Stimulated activated naive CD4-positive, alpha-beta T cell treated with Interleukin-2 at 50 U/mL for 16 hours (primary cell): ENCODE measurements around the gene TAF8.
"Not testable (repeated sequence)": the region's sequence is repeated elsewhere in the genome, so short reads cannot be mapped to it uniquely, and the experiment has no call there.

ENCODE experiments used
- DNase-seq: peaks from one replicate; lab custom pipeline; 2025; lab: John Stamatoyannopoulos, UW

The TAF8 gene, protein sequence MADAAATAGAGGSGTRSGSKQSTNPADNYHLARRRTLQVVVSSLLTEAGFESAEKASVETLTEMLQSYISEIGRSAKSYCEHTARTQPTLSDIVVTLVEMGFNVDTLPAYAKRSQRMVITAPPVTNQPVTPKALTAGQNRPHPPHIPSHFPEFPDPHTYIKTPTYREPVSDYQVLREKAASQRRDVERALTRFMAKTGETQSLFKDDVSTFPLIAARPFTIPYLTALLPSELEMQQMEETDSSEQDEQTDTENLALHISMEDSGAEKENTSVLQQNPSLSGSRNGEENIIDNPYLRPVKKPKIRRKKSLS

DNA sequence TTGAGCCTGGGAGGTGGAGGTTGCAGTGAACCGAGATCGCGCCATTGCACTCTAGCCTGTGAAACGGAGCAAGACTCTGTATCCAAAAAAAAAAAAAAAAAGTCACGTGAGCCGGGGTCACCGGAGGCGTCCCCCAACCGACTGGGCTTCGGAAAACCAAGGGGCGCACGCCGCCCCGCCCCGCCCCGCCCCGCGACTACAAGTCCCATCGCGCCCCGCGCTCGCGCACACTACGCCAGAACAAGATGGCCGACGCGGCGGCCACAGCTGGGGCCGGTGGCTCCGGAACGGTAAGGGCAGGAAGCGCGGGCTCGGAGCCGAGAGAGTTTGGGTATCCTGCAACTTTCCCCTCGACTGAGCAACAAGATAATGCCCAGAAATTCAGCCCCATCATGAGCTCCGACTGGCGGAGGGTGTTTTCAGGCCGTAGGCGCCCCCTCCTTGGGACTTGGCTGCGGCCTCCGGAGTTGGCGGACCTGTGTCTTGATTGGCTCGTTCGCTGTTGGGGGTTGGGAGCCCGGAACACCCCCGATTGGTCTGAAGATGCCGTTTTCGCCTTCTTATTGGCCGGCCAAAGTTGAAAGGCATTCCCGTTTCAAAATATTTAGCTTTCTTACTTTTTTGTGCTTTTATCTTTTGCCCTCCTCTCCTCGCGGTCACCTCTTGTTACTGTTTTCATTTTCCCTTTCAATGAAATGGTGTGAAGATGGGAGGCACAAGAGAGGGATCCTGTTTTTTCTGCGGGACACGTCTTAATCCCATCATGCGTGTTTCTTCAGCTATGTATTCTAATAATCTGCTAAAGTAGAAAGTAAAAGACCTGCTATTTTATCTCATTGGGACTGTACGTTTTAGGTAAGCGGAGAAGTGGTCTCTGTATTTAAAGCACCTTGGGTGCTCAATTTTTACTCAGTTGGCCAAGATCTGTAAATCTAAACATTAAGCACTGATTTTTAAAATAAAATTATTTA lies at the start of gene TAF8:
TSS of gene TAF8 (plus strand) at position 228 of the 971 bp plus-strand sequence. CDS start at position 246, 18 bp downstream.
- peak; percentile 91 for DNase-seq

DNA sequence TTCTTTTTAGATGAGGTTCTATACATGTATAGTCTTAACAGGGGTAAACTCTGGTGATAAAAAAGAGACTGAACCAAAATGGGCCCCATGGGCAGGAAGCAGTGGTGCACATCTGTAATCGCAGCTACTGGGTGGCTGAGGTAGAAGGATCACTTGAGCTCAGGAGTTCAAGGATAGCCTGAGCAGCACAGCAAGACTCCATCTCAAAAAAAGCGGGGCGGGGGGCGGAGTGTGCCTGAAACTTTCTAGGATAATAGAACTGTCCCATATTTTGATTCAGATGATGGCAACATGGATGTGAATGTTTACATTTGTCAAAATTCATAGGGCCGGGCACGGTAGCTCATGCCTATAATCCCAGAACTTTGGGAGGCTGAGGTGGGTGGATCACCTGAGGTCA lies 48.8 kb upstream of the TAF8 start:
- no peak for DNase-seq

DNA sequence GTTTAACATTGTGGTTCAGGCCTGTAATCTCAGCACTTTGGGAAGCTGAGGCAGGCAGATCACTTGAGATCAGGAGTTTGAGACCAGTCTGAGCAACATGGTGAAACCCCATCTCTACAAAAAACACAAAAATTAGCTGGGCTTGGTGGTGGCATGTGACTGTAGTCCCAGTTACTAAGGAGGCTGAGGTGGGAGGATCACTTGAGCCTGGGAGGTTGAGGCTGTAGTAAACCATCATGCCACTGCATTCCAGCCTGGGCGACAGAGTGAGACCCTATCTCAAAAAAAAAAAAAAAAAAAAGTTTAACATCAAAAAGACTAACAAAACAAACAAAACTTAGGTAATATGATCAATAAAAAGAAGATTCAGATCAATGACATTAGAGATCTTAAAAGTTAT lies 46.7 kb upstream of the TAF8 start:
- DNase-seq, result not testable (repeated sequence)

DNA sequence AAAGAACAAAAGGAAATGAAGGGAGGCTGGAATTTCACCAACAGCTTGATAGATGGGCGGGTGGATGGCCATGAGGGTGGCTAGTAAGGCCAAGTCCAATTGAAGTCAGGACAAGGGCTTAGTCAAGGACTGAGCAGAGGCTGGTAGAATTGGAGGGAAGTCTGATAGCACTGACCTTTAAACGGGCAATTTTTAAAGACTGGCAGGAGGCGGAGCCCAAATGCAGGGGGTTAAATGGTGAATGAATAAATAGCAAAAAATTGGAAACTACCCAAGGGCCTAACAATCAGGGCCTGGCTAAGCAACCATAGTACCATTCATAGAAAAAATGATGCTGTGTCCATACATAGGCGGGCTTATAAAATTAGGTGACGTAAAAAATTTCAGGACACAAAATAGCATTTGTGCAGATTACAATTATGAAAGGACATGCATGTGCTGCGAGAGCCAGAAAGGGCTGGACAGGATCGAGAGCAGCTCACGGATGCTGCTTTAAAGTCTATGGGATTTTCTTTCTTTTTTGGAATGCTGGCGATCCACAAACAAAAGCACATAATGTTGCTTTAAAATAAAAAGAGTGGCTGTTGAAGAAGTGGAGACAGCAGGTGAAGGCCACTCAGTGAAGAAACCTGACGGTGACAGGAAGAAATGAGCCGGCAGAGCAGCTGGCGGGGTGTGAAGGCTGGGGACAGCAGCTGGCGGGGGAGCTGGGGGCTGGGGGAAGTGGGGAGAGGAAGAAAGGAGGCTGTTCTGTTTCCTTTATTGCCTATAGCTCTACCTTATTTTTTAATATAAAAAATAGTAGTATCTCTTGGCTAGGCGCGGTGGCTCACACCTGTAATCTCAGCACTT lies 42.8 kb upstream of the TAF8 start:
- no peak for DNase-seq

DNA sequence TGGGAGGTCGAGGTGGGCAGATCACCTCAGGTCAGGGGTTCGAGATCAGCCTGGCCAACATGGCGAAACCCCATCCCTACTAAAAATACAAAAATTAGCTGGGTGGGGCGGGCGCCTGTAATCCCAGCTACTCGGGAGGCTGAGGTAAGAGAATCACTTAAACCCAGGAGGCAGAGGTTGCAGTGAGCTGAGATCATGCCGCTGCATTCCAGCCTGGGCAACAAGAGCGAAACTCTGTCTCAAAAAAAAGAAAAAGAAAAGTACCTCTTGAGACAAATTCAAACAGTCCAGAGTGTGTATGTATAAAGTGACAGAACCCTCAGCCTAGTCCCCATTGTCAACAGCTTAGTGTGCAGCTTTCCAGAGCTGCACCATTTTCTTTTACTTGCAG lies 42.2 kb upstream of the TAF8 start:
- not testable (repeated sequence) for DNase-seq

DNA sequence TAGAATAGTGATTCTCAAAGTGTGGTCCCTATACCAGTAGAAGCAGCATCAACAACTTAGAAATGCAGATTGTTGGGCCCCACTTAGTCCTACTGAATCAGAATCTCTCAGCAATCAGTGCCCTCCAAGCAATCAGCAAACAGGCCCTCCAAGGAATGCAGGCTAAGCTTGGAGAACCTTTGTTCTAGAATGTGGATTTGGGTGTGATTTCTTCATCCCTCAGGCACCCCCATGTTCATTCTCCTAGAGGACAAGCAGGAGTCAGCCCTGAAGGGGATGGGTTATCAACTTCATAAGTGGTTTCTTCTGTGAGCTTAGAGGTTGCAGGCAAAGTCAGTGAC lies 40.5 kb upstream of the TAF8 start:
- no peak for DNase-seq

DNA sequence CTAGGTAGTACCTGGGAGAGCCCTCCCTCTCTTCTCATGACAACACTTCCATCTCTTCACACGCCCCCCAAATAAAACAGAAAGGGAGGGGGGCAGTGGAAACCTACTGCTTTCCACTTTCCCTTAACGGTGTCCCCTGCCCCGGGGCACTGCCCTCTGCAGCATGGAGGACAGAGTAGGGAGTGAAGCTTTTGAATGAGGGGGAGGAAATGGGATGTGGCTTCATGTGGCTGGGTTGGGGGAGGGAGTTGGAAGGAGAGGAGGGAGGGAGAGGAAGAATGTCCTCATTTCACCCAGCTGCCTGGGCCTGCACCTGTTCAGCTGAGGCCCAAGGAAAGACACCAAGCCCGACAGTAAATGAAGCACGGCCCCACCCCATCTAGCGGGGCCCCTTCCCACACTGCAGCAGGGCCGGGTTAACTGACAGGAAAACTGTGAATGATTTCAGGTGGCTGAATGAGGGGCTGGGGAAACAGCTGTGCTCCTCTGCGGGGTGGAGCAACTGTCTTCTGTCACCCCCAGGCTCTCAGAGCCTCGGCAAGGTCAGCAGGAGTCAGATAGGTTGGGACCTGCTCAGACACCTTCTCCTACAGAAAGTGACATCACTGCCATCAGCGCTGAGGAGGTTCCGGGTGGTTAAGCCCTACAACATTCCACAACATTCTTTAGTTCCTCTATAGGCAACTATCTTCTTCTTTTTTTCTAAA lies 40.0 kb upstream of the TAF8 start:
- no peak for DNase-seq

DNA sequence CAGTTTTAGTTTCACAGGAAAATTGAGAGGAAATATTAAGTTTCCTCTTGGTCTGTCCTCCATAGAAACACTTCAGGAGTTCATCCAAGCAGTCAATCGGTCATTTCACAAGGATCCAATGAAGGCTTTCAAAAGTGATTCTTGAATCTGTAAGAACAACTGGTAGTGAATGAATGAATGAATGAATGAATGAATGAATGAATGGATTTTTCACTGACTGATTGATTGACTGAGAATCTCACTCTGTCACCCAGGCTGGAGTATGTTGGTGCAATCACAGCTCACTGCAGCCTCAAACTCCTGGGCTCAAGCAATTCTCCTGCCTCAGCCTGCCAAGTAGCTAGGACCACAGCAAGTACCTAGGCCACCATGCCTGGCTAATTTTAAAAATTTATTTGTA lies 39.4 kb upstream of the TAF8 start:
- no peak for DNase-seq

DNA sequence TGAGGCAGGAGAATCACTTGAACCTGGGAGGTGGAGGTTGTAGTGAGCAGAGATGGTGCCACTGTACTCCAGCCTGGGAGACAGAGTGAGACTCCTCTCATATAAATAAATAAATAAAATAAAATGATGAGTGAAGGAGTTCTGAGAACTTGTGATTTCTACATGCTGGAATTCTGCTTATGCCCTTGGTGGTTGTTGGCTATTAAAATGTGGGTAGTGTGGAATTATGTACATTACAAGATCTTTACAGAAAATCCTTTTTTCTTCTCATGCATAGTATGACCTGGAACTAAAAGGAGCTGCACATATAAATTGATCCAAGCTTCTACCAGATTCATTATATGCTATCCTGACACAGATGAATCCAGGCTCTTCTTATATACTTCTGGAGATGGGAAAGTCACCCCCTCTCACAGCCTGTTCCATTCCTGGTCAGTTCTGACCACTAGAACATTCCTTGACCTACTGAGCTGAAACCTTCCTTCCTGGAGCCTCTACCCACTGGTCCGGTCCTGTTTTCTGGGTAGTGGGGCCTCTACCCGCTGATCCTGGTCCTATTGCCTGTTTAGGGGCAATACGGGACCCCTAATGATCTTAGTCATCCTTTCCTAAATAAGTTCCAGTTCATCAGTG lies 37.7 kb upstream of the TAF8 start:
- DNase-seq, result no peak

DNA sequence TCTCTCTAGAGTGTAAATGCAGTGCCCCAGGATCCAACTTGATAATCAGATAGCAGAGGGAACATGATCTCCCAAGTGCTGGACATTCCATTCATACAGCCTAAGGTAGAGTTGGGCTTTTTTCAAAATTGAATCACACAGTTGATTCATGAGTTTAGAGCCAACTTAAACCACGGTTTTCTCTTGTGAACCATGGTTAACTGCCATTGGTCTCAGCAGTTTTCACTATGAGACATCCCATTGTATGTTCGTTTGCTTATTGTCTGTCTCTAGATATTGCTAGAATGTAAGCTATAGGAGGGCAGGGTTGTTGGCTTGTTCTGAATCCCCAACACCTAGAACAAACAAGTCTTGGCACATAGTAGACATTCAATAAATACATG lies 37.2 kb upstream of the TAF8 start:
- no peak for DNase-seq

DNA sequence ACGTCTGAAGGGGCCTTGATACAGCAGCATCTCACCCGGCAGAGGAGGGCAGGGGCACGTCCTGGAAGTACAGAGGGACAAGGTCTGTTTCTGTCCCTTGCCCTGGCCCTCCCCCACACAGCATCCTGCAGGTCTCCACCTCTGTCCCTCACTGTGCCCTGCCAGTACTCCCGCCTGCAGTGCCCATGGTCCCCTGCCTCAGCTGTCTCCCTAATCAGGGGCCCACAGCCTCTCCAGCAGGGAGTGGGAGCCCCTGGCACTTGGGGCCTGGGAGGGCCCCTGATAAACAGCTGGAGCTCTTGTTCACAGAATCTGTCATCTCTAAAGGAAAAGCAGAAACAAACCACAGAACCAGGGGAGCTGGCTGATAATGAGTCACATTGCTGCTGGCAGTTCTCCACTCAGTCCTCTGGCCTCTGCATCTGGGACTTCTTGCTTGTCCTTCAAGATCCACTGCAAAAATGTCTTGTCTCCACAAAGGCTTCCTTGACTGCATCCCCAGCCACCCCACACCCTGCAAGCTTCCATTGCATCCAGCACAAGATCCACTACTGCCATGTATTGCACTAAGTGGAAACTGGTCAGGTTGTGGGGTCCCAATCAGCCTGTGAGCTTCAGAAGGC lies 33.2 kb upstream of the TAF8 start:
- DNase-seq, result no peak

DNA sequence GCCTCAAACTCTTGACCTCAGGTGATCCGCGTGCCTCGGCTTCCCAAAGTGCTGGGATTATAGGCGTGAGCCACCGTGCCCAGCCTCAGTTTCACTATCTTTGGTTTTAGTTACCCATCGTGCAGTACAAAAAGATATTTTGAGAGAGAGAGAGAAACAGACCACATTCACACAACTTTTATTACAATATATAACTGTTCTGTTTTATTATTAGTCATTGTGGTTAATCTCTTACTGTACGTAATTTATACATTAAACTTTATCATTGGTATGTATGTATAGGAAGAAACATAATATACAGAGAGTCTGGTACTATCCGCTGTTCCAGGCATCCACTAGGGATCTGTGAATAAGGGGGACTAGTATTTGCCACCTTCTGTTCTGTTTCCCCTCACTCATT lies 29.4 kb upstream of the TAF8 start:
- no peak for DNase-seq

DNA sequence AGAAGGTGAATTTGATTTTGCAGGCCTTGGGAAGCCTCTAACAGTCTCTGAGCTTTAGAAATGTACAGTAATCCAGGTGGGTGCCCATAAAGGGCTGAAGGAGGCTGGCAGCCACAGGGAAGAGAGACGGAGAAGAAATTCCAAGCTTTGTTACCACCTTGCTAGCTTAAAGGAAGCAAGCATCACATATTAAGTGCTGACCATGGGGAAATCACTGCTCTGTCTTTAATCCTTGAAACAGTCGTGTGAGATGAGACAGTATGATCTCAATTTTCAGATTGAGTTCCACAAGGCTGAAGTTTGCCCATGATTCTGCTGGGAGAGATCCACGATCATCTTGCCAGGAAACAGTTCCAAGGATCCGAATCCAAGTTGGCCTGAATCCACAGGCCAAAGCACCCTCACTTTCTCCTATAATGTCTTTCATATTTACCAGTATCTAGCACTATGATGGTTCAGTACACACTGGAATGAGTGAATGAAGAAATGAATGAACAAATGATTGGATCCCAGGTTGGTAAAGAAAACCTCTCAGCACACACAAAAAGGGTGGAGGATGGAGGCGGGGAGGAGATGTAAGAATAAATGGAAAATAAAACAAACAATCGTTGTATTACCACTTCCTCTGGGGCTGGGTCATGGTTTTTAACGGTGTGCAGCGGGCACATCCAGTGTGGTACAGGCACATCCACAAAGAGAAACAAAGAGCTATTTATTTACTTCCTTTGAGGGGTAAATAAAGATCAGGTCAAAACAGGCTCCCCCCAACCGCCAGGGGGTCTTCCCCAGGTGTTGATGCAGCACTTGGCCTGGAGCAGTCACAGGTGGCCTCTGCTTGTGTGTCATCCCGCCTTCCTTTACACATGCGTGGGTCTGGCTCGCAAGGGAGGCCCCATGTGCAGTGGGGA lies 28.2 kb upstream of the TAF8 start:
- DNase-seq, result peak; percentile 60

DNA sequence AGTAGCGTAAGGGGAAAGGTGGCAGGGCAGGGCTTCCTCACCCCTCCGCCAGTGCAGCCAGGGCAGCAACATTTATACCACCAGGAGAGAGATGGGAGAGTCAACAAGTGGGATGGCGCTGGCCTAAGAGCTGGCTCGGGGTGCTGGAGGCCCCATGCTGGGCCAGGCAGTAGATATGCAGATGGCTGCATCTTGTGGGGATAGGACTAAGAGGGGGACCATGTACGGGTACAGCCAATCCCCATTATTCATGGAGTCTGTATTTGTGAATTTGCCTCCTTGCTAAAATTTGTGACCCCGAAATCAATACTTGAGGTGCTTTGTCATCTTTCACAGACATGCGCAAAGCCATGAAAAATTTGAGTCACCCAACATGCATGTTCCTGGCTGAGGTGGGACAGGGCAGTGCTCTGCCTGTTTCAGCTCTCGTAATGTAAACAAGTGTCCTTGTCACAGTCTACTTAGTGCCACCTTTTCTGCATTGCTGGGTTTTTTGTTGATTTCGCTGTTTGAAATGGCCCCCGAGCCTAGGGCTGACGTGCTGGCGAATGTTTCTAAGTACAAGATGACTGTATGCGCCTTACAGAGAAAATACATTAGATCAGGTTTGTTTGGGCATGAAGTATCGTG lies 27.5 kb upstream of the TAF8 start:
- no peak for DNase-seq

DNA sequence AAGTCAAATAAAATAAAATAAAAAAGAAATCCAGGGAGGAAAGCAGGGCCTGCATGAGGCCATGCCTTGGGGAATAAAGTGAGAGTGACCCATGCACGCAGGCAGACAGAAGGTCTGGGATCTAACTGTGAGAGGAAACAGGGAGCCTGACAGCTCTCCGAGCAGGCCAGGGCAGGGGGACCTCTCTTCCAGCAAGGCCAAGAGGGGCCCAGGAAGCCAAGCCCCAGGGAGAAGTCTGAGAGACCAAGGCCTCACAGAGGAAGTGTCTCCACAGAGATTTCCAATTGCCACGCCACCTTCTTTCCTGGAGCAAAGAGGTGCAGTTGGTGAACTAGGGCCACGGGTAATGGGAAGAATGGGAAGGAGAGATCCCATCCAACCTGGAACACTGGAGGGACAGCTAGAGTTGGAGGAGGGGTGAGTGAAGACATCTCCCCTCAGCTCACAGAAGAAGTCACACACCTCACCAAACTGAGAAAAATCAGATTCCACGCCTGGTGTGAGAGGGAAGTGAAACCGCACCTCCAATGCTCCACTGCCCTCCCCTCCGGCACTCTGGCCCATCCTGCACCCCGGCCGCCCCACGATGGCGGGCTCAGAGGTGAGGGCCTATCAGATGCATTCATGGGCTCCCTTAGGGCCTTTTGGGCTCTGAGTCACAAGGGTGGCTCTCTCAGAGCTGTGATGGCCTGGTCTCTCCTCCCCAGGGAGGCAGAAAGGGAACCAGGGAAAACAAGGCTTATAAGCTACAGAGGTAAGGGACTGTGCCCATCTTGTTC lies 25.1 kb upstream of the TAF8 start:
- no peak for DNase-seq

DNA sequence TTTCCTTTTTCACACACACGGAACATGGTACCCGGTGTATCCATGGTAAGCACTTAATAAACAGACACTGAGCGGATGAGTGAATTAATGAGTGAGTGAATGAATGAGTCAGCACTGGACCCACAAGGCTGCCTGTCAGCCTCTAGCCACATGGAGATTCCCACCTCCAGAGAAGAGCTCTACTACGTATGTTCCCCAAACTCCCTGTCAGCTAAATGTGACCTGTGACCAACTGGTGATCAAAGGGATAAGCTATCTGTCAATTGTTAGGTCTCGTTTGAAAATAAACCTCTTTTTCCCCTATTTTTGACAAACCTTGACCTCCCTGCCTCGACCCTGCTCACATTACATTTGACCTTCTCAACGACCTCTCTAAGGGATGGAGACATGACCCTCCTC lies 24.5 kb upstream of the TAF8 start:
- no peak for DNase-seq

DNA sequence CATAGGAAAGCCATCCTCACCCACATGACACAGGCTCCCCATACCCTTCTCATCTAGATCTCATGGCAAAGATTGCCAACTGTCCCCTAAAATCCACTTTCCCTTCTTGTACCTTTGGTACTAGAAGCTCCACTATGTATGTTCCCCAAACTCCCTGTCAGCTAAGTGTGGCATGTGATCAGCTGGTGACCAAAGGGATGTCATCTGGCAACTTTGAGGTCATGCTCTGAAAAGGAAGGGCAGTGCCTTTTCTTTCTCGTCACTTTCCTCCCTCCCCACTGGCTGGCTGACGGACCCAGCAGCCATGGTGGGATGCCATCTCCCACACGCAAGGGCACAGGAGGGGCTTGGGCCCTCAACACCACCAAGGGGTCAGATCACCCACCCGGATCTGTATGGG lies 23.8 kb upstream of the TAF8 start:
- no peak for DNase-seq

DNA sequence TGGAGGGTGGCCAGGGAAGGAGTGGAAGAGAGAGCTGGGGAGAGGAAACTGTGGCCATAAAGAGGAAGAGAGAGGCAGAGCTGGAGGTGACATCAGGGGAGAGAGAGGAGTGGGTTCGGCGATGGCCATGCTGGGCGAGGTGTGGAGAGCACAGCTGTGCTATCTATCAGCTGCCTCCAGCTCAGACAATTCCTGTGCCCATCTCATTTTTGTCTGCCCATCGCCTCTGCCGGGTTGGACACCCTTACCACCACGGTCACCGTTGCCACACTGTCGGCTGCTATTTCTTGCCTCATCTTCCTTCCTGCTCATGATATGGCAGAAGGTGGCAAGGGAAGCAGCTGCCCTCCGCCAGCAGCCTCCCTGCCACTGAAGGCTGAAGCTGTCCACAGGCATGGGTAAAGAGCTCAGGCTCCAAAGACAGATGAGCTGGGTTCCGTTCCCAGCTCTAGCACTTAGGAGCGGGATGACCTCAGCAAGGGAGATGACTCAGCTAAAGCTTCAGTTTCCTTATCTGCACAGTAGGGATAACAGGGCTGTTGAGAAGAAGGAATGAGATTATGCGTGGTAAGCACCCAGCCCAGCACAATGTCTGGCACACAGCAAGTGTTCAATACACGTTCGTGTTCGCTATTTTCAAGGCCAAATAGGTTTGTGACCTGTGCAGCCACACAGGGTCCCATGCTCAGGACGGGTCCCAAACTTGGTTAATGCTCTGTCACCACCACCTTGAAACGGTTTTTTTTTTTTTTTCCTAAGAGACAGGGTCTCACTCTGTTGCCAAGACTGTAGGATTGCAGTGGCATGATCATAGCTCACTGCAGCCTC lies 21.9 kb upstream of the TAF8 start:
- DNase-seq, result no peak
